ENCODE data around the gene SARDH.

The SARDH gene

GRCh38 chr9:133718563-133719315 is 19.4 kb downstream of the SARDH start:
- TF ChIP-seq JUND (IDR thresholded peaks at IDR 0.05; ENCODE audit: low read depth) = no peak
- in situ Hi-C loops (cut with HindIII; ENCODE audit: low pct_unique_long_range_greater_than_20kb, low sequenced_read_pairs) = no loop called here
- DNase-seq (ENCODE audit: low read depth in 1 of 2, low spot score in 1 of 2) = no peak

DNA sequence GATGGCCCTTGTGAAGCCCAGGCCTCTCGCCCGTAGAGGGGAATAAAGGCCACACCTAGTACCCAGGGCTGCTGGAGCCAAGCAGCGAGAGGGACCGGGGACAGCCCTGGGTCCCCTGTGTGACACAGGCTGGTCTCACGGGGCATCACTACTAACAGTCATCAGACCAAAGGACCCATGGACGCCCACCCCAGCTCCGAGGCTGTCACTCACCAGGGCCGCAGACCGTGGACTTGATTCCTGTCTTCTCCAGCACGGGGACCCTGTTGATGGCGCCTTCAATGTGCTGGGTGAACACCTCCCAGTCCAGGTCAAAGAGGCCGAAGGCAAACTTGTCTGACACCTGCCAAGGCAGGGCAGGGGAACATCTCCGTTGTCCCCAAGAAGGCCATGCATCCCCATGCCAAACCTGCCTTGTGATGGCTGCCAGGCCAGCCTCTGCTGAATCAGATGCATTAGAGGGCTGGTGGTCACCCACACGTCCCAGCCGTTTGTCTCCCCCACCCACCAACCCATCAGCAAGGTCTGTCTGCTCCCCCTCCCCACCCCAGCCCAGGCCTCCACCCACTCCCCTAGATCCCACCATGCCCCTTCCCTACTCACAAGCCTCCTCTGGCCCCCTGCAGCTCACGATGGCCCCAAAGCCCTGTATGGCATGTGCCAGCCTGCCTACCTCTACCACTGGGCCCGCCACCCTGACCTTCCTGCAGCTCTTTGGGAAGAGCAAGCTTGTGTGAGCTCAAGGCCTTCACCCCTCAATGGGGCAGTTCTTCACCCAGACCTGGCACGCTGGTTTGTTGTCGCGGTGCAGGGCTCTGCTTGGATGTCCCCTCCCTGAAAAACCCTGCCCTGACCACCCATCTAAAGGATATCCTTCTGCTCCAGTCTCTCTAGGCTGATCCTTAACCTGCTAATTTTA is 20.8 kb downstream of the SARDH start:
- in situ Hi-C loops (cut with HindIII; ENCODE audit: low pct_unique_long_range_greater_than_20kb, low sequenced_read_pairs) = no loop called here

DNA sequence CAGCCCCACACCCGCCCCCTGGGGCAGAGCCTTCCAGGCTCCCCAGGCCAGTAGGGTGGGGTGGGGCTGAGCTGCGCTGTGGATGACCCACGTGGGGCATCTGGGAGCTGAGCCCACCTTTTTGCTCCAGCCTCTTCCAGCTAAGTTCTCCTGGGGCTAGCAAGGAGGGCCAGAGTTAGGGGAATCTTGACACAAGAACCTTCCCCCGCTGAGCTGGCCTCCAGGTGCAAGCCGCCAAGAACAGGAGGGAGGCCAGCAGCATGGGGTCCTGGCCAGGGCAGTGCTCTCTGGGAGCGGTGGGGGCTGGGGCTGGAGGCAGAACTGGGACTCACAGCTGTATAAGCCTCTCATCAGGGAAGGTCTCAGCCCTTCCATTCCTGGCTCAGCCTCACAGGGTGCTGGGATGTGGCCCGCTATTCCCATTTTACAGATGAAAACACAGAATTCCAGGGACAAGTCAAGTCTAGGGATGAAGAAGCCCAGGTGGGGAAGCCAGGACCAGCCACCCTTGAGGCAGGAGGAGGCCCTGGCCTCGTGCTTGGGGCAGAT is 21.5 kb downstream of the SARDH start:
- in situ Hi-C loops (cut with HindIII; ENCODE audit: low pct_unique_long_range_greater_than_20kb, low sequenced_read_pairs) = no loop called here
- no peak for DNase-seq (ENCODE audit: low read depth in 1 of 2, low spot score in 1 of 2)
- TF ChIP-seq JUND (IDR thresholded peaks at IDR 0.05; ENCODE audit: low read depth) = no peak

More for the DNA sequence above, 20.8 kb downstream of the SARDH start:
- no peak for TF ChIP-seq JUND (IDR thresholded peaks at IDR 0.05; ENCODE audit: low read depth)
- DNase-seq (ENCODE audit: low read depth in 1 of 2, low spot score in 1 of 2) = no peak

DNA sequence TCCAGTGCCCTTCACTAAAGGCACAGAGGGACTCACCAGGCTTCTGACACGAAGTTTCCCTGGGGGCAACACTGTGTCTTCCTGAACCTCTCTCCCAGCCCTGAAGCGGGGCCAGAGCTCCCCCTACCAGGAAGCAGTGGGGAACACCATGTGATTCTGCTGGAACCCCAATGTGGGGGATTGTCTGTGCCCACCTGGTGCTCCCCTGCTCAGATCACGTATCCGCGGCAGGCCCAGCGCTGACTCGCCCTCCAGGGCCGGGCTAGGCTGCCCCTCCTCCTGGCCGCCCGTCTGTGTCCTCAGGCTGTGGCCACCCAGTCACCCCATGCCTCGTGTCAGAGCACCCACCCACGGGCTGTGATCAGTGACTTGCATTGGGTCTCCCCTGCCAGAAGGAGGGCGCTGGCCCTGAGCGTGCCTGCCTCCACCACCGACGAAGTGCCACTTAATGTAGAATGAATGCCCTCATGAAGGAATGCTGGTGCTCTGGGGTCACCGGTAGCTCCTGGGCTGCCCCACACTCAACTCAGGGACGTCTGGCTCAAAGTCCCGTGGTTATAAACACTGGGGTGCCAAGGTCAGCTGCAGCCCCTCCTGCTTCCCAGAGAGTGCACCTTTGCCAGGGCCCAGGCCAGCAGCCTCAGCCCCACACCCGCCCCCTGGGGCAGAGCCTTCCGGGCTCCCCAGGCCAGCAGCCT is 22.1 kb downstream of the SARDH start:
- in situ Hi-C loops (cut with HindIII; ENCODE audit: low pct_unique_long_range_greater_than_20kb, low sequenced_read_pairs) = no loop called here
- TF ChIP-seq JUND (IDR thresholded peaks at IDR 0.05; ENCODE audit: low read depth) = no peak
- DNase-seq (ENCODE audit: low read depth in 1 of 2, low spot score in 1 of 2) = peak in 1 of 2 experiments; percentile 37

- no peak for TF ChIP-seq JUND (IDR thresholded peaks at IDR 0.05; ENCODE audit: low read depth)
- in situ Hi-C loops (cut with HindIII; ENCODE audit: low pct_unique_long_range_greater_than_20kb, low sequenced_read_pairs) = no loop called here
- no peak for DNase-seq (ENCODE audit: low read depth in 1 of 2, low spot score in 1 of 2)
Measured at GRCh38 chr9:133715295-133715865, 22.8 kb downstream of the SARDH start.

DNA sequence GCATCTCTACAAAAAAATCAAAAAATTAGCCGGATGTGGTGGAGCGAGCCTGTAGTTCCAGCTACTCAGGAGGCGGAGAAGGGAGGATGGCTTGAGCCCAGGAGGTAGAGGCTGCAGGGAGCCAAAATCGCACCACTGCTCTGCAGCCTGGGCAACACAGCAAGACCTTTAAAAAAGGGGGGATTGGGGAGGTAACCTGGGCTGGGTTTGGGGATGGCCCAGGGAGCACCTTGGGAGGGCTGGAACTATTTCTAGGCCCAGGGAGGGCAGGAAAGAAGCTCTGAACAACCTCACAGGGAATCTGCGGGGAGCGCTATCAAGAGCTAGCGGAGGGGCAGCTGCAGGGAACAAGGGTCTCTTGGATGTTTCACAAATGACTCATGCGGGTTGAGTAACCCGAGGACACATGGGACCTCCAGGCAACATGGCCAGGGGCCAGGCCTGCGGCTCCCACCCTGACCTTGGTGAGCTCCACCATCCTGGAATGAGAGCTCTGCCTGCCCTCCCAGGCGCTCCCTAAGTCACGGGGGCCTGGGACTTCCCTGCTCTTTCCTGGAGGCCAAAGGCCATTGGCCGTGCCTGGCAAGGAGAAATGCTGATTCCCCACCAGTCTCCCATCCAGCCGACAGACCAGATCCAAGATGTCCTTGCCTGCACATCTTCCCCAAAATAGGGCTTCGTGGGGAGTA is 23.4 kb downstream of the SARDH start:
- no peak for DNase-seq (ENCODE audit: low read depth in 1 of 2, low spot score in 1 of 2)
- TF ChIP-seq JUND (IDR thresholded peaks at IDR 0.05; ENCODE audit: low read depth) = no peak
- in situ Hi-C loops (cut with HindIII; ENCODE audit: low pct_unique_long_range_greater_than_20kb, low sequenced_read_pairs) = no loop called here

DNA sequence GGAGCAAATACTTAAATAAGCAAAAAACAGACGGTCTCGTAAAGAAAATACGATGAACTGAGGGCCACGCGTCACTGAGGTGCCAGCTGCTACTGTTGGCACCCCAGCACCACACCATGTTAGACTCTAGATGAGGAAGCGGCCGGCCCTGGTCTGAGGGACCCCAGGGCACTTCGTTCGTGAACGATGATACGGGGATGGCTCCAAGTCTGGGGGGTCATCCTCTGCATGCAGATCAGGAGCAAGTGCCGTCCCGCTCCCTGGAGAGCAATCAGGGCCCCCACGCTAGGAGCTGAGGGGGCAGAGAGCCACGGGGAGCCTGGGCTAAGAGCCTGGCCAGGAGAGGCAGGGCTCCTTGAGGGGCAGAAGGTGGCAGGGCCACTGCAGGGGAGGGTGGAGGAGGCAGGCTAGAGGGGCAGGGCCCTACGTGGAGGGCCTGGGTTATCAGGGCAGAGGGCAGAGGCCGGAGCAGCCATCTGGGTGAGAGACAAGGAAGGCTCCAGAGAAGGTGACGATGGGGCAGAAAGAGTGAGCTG is 24.1 kb downstream of the SARDH start:
- TF ChIP-seq JUND (IDR thresholded peaks at IDR 0.05; ENCODE audit: low read depth) = no peak
- DNase-seq (ENCODE audit: low read depth in 1 of 2, low spot score in 1 of 2) = no peak
- in situ Hi-C loops (cut with HindIII; ENCODE audit: low pct_unique_long_range_greater_than_20kb, low sequenced_read_pairs) = no loop called here

GRCh38 chr9:133713150-133713959 is 24.8 kb downstream of the SARDH start:
- in situ Hi-C loops (cut with HindIII; ENCODE audit: low pct_unique_long_range_greater_than_20kb, low sequenced_read_pairs) = no loop called here
- DNase-seq (ENCODE audit: low read depth in 1 of 2, low spot score in 1 of 2) = no peak
- TF ChIP-seq JUND (IDR thresholded peaks at IDR 0.05; ENCODE audit: low read depth) = no peak

DNA sequence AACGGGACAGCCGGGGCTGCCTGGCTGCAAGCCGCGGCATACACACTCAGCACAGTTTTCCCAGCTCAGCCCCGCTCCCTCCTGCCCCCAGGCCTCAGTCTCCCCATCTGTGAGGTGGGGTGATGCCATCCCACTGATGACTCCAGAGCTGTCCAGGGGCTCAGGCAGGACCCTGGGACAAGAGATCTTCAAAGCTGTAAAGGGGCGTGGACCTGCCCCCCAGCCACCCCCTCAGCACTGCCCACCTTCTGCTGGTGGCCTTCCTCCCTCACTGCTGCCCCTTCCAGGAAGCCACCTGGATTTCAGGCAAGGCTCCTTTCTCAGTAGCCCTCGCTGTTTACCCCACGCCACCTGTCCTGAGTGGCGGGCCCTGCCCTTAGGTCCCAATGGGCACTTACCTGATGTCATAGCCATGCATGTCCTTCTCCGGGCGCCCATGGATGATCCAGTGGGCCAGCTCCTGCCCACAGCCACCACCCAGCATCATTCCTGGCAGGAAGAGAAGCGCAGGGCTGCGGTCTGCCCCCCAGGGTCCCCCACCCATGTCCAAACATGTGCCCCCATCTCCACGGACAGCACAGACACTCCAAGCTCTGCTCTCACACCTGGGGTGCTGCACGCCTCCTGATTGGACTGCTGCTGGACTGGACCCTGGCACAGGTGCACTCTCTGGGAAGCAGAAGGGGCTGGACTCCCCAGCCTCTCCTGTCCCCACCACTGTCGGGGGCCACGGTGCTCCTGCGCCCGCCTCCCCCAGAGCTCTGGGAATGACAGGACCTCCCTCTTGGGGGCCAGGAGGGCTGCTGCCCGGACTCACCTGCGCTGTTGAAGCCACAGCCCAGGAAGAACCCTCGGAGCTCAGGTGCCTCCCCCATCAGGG is 25.7 kb downstream of the SARDH start:
- no peak for TF ChIP-seq JUND (IDR thresholded peaks at IDR 0.05; ENCODE audit: low read depth)
- no peak for DNase-seq (ENCODE audit: low read depth in 1 of 2, low spot score in 1 of 2)
- in situ Hi-C loops (cut with HindIII; ENCODE audit: low pct_unique_long_range_greater_than_20kb, low sequenced_read_pairs) = no loop called here

Data from T47D (cell line).